Raji (cell line): Measurements from ENCODE around the gene PRKD3.

Experiments
- POLR2A ChIP-seq: IDR thresholded peaks from 2 replicates; pipeline ENCODE4 v1.6.1; 2011; ENCODE audit warnings: low read depth, low read length, control low read depth; ENCODE audit not compliant: insufficient read depth

The PRKD3 gene

DNA sequence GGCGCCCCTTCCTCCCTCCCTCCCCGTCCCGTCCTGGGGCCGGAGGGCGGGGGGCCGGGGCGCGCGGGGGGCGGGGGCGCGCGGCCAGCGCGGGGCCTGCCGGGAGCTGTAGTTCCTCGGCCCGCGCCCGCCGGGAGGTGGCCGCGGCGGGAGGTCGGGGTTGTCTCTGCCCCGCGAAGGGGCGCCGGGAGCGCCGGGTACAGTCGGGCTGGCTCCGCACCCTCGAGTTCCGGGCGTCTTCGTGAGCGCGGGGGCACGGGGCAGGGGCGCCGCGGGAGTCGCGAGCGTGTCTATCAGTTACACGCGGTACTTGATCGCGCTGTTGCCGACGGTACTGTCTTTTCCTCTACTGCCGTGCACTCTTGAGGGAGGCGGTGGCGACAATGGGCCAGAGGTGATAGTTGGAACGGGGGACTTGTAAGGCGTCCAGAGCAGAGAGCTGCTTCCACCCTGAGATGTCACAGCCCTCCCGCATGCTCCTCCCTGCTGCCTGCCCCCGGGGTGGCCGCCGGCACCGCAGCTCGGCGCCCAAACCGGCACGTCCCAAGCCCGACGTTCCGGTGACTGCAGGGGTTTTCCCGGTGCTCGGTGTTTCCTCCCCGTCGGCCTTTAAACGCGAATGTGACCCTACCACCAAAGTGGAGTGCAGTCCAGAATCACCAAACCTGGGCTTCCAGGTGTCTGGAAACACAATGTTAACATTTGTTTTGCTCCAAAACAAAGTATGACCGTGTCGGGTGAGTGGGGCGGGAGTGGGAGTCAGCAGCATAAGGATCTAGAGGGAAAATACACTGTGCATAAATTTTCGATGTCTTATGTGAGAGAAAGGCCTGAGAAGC lies at the start of gene PRKD3:
Gene PRKD3 (minus strand): TSS at position 48 of the 839 bp plus-strand sequence. CDS start 8,309 bp downstream, outside the sequence.
- TF ChIP-seq POLR2A = peak; percentile 58

DNA sequence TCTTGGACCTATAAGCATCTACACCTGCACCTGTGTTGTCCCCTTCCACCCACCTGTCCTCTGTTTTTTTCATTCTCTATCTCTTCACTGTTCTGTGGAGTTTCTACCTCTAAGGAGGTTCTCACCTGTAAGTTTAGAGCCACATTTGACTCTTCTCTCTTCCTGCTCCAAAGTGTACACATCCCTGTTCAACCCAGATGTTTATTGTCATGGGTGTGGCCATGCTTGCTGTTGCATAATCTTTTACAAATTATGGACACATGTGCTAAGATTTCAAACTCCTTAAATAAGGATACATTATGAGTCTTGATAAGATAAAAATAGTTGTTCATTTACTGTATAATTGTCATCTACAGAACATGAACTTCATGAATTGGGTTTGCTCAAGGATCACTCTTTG lies 47.4 kb upstream of the PRKD3 start:
- TF ChIP-seq POLR2A = no peak

GRCh38 chr2:37370666-37371065 lies 46.0 kb upstream of the PRKD3 start:
- TF ChIP-seq POLR2A = no peak

- TF ChIP-seq POLR2A = no peak
Measured at GRCh38 chr2:37367984-37368383, 43.4 kb upstream of the PRKD3 start.

DNA sequence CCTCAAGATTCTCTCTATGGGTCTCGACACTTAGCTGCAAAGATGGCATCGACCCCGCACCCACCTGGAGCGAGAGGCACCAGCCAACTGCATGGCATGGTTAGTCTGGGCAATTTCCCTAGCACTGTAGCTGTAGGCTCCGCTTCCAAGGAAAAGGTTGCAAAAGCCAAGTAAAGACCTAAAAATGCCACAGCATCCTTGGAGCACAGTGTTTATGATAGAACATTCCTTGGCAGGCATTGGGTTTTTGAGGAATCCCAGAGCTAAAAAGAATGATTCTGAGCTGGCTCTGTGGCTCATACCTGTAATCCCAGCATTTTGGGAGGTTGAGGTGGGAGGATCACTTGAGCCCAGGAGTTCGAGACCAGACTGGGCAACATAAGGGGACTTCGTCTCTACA lies 42.7 kb upstream of the PRKD3 start:
- TF ChIP-seq POLR2A = no peak

DNA sequence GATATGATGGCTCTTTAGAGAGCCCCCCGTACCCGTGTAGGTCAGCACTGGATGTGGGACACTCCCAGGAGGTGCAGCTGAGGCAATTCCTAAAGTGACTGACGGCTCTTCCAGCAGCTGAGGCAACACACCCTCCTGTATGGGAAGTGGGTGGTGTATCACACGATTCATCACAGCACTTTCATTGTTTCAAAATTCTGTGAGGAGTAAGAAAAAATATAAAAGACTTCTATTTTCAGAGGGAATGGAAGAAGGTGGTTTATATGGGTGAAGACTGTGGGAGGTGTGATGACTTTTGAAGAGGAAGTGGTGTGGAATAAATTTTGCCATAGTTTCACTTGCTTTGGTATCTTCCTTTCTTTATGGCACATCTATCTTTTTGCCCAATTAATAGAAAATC lies 42.1 kb upstream of the PRKD3 start:
- no peak for TF ChIP-seq POLR2A

DNA sequence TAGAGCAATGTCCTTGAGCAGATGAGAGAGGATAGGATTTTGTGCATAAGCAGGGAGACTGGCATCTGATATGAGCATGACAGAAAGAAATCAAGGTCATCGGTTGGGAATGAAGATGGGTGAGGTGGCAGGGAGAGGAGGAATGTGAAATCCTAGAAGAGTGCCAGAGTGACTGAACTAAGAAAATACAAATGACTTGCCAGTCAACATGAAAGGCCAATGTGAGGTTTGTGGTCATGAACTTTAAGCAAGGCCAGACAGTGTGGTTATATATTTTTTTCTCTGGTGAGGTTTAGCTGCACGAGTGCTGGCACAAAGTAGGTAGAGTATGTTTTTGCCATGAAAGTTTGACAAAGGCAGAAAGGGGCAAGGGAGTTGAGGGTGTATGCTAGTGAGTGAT lies 41.0 kb upstream of the PRKD3 start:
- TF ChIP-seq POLR2A = no peak

DNA sequence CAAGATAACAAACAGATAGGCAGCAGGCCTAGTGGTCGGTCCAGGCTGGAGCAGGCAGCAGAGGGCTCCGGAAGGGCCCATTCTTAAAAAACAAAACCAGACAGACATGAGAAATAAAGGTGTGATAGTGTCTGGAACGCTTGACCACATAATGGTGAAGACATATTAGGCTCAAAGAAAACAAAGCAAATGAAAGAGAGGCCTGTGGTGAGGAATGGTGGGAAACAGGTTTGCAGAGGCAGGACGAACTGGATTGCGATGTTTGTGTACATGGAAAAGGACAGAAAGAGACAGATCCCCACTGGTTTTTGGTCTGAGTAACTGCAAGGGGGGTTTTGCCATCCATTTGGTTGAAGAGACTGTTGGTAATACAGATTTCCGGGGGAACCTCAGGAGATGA lies 39.7 kb upstream of the PRKD3 start:
- TF ChIP-seq POLR2A = no peak

- no peak for TF ChIP-seq POLR2A
Measured at GRCh38 chr2:37361994-37362698, 37.5 kb upstream of the PRKD3 start.

- TF ChIP-seq POLR2A = no peak
Measured at GRCh38 chr2:37361216-37361815, 36.7 kb upstream of the PRKD3 start.

GRCh38 chr2:37358466-37358865 lies 33.8 kb upstream of the PRKD3 start:
- no peak for TF ChIP-seq POLR2A

GRCh38 chr2:37357530-37357929 lies 32.9 kb upstream of the PRKD3 start:
- no peak for TF ChIP-seq POLR2A

GRCh38 chr2:37357069-37357468 lies 32.4 kb upstream of the PRKD3 start:
- TF ChIP-seq POLR2A = no peak

DNA sequence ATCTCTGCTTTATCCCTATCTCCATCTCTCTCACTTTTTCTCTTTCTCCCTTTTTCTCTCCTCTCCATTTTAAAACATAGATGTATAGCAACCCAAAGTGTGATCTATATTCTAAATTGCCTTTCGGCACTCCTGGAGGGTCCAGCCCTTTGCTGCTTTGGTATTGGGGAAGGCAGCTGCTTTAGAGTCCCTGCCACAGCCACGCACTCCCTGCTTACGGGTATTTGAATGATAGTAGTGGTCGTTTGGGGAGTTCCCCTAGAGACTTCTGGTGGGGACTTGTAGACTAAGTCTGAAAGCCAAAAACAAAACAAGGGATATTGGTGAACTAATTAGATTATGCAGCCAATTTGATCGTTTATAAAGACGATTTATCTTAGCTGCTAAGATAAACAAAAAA lies 31.7 kb upstream of the PRKD3 start:
- no peak for TF ChIP-seq POLR2A

DNA sequence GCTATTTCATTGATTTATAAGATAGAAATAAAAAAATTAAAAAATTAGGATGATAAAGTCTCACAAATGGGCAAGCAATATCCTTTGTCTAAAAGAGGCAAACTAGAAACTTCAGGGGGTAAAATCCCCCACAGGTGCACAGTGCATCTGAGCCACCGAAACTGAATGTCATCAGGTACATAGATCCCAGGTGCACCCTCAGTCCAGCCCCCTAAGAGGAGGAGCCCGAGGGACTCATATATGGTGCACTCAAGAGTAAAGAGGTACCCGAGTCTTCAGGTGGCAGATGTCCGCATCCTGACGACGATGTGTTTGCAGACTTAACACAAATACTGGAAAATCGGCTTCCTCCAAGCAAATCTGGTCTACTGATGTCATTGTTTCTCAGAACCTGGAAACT lies 31.1 kb upstream of the PRKD3 start:
- no peak for TF ChIP-seq POLR2A

GRCh38 chr2:37354531-37354930 lies 29.9 kb upstream of the PRKD3 start:
- TF ChIP-seq POLR2A = no peak
